ENCODE data around the gene HIPK1. TPM values are rescaled to one million over a fixed set of nuclear protein-coding genes. Genes with fewer than 3 reads are reported as not detected.

Gene HIPK1
- total RNA-seq, 2 donors from 2014 or later = 47.4 to 59.1 TPM

DNA sequence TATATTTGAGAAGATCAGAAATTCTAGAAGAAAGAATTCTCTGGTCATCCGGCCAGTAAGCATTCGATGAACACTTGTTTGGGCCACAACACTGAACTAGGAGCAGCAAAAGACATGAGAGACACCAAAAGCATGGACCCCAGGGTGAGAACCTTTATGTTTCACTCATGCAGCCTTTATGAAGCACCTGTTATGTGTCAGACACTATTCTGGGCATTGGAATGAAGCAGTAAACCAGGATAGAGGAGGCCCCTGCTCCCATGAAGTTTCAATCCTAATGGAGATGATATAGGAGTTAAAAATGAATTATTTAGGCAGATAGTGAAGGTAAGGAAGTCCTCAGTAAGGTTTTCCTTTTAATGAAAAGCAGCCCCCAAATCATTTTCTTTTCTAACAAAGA is 93.8 kb downstream of the HIPK1 start:
- Histone ChIP-seq H3K27ac (no peak overlapping the region), H3K9me3 (no peaks in the 10 kb centered on the region), H3K36me3 (no peaks in the 10 kb centered on the region), H3K4me1 (ENCODE audit: control insufficient read depth in 1 of 2, low read depth in 2 of 2) (no peaks in the 10 kb centered on the region), H3K27me3 (replicated peaks; ENCODE audit: insufficient read depth) (no peaks in the 10 kb centered on the region), H3K4me3 (no peak overlapping the region)
- DNase-seq (ENCODE audit: low spot score) (no peak), ATAC-seq (ENCODE audit: insufficient number of reproducible peaks, low FRiP score, low read depth) (no peak)
- TF ChIP-seq, protein P1, sequence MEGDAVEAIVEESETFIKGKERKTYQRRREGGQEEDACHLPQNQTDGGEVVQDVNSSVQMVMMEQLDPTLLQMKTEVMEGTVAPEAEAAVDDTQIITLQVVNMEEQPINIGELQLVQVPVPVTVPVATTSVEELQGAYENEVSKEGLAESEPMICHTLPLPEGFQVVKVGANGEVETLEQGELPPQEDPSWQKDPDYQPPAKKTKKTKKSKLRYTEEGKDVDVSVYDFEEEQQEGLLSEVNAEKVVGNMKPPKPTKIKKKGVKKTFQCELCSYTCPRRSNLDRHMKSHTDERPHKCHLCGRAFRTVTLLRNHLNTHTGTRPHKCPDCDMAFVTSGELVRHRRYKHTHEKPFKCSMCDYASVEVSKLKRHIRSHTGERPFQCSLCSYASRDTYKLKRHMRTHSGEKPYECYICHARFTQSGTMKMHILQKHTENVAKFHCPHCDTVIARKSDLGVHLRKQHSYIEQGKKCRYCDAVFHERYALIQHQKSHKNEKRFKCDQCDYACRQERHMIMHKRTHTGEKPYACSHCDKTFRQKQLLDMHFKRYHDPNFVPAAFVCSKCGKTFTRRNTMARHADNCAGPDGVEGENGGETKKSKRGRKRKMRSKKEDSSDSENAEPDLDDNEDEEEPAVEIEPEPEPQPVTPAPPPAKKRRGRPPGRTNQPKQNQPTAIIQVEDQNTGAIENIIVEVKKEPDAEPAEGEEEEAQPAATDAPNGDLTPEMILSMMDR (IDR thresholded peaks at IDR 0.05) = no peak

DNA sequence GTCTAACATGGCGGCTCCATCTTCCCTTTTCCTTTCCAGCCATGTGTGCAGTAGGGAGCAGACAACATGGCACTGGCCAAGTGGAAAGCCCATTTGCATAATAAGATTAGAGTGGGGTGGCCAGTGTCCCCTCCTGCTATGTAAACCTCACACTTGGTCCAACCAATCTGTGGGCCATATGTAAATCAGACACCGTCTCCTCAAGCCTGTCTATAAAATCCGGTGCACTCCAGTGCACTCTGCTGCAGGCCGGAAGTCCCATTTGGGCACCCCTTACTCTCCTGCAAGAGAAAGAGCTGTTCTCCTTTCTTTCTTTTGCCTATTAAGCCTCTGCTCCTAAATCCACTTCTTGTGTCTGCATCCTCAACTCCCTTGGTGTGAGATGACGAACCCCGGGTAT is 94.3 kb downstream of the HIPK1 start:
- Histone ChIP-seq H3K36me3 (no peaks in the 10 kb centered on the region), H3K4me1 (ENCODE audit: control insufficient read depth in 1 of 2, low read depth in 2 of 2) (no peaks in the 10 kb centered on the region), H3K4me3 (no peak overlapping the region), H3K27me3 (replicated peaks; ENCODE audit: insufficient read depth) (no peaks in the 10 kb centered on the region), H3K27ac (no peak overlapping the region), H3K9me3 (no peaks in the 10 kb centered on the region)
- DNase-seq (ENCODE audit: low spot score) (no peak), ATAC-seq (ENCODE audit: insufficient number of reproducible peaks, low FRiP score, low read depth) (no peak)
- TF ChIP-seq, protein P1 (IDR thresholded peaks at IDR 0.05) = no peak

DNA sequence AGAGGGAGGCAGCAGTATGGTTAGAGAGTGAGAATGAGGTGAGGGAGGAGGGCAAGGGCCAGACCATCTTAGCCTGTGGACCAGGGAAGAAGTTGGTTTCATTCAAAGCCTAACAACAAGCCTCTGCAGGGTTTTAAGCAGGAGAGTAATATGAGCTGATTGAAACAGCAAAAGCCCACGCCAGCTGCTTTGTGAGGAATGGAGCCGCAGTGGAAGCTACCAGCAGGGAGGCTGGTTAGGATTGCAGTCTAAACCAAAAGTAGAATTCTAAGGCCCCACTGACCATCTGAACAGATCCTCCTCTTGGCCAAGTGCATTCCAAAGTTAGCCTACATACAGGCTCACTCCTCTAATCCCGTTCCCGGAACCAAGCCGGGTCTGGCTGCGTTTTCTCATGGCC is 94.9 kb downstream of the HIPK1 start:
- H3K9me3 ChIP-seq = no peaks in the 10 kb centered on the region
- H3K27me3 ChIP-seq (replicated peaks; ENCODE audit: insufficient read depth) = no peaks in the 10 kb centered on the region
- H3K27ac ChIP-seq = no peak overlapping the region
- no peak overlapping the region for H3K4me3 ChIP-seq
- H3K4me1 ChIP-seq (ENCODE audit: control insufficient read depth in 1 of 2, low read depth in 2 of 2) = no peaks in the 10 kb centered on the region
- TF ChIP-seq, protein P1 (IDR thresholded peaks at IDR 0.05) = no peak
- no peak for DNase-seq (ENCODE audit: low spot score)
- no peaks in the 10 kb centered on the region for H3K36me3 ChIP-seq
- ATAC-seq (ENCODE audit: insufficient number of reproducible peaks, low FRiP score, low read depth) = no peak

DNA sequence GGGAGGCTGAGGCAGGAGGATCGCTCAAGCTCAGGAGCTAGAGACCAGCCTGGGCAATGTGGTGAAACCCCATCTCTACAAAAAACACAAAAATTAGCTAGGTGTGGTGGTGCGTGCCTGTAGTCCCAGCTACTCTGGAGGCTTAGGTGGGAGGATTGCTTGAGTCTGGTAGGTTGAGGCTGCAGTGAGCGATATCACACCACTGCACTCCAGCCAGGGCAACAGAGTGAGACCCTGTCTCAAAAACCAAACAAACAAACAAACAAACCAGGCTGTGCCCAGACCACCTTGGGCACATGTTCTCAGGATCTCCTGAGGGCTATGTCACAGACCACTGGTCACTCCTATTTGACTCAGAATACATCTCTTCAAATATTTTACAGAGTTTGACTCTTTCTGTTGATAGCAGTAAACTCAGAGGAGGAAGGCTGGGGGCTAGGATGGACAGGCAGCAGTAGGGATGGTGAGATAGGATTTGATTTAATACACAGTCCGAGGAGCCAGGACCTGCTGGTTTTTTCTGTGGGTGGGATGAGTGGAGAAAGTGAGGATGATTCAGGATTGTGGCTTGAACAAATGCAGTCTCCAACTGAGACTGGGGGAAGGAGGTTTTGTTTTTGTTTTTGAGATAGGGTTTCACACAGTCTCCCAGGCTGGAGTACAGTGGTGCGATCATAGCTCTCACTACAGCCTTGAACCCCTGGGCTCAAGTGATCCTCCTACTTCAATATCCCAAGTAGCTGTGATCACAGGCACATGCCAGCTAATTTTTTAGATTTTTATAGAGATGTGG is 96.7 kb downstream of the HIPK1 start:
- Histone ChIP-seq H3K4me1 (ENCODE audit: control insufficient read depth in 1 of 2, low read depth in 2 of 2) (no peaks in the 10 kb centered on the region), H3K27me3 (replicated peaks; ENCODE audit: insufficient read depth) (no peaks in the 10 kb centered on the region), H3K27ac (no peak overlapping the region), H3K4me3 (no peak overlapping the region), H3K36me3 (no peaks in the 10 kb centered on the region), H3K9me3 (no peaks in the 10 kb centered on the region)
- DNase-seq (ENCODE audit: low spot score) (no peak), ATAC-seq (ENCODE audit: insufficient number of reproducible peaks, low FRiP score, low read depth) (no peak)
- TF ChIP-seq, protein P1 (IDR thresholded peaks at IDR 0.05) = no peak

DNA sequence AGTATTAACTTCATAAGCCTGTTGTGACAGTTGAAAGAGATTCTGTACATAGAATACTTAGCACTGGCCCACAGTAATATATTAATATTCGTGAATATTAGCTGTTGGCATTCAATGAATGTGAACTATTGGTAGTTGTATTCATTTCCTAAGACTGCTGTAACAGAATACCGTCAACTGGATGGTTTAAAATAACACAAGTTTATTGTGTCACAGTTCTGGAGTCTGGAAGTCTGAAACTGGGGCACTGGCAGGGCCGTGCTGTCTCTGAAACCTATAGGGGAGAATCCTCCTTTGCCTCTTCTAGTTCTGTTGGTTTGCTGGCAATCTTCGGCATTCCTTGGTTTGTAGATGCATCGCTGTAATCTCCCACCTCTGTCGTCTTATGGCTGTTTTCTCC is 97.7 kb downstream of the HIPK1 start:
- TF ChIP-seq, protein P1 (IDR thresholded peaks at IDR 0.05) = no peak
- Histone ChIP-seq H3K27me3 (replicated peaks; ENCODE audit: insufficient read depth) (no peaks in the 10 kb centered on the region), H3K9me3 (no peaks in the 10 kb centered on the region), H3K27ac (no peak overlapping the region), H3K36me3 (no peaks in the 10 kb centered on the region), H3K4me3 (no peak overlapping the region), H3K4me1 (ENCODE audit: control insufficient read depth in 1 of 2, low read depth in 2 of 2) (no peaks in the 10 kb centered on the region)
- ATAC-seq (ENCODE audit: insufficient number of reproducible peaks, low FRiP score, low read depth) (no peak), DNase-seq (ENCODE audit: low spot score) (no peak)

Other genes with a start within 250 kb of the HIPK1 start
- gene PHTF1, start 169.8 kb upstream of the HIPK1 start, total RNA-seq = 10 to 100 TPM; 21.2 to 21.3 TPM
- gene RSBN1, start 116.8 kb upstream of the HIPK1 start, total RNA-seq = 10 to 100 TPM; 16.1 to 23.5 TPM
- gene PTPN22, start 57.6 kb upstream of the HIPK1 start, total RNA-seq = 1 to 10 TPM; 6.6 to 8.1 TPM
- 1 to 10 TPM in 1 of 2 donors, under 1 TPM in 1; 0.14 to 1.7 TPM for gene BCL2L15, start 41.7 kb upstream of the HIPK1 start, total RNA-seq
- 10 to 100 TPM in 1 of 2 donors, 1 to 10 TPM in 1; 7.0 to 47.2 TPM for gene AP4B1, start 24.5 kb upstream of the HIPK1 start, total RNA-seq
- gene DCLRE1B, start 24.0 kb upstream of the HIPK1 start, total RNA-seq = 1 to 10 TPM; 3.2 to 4.4 TPM
- 10 to 100 TPM; 56.0 to 63.9 TPM for gene OLFML3, start 50.1 kb downstream of the HIPK1 start, total RNA-seq
- under 1 TPM in 1 of 2 donors, not detected in 1; 0.85 TPM for gene SYT6, start 224.5 kb downstream of the HIPK1 start, total RNA-seq